HG03159 (cell line): ENCODE data around the gene PTPN3.
"Not testable (repeated sequence)": the region's sequence is repeated elsewhere in the genome, so short reads cannot be mapped to it uniquely, and the experiment has no call there.

Experiments
- ATAC-seq: cut with Tn5 transposase; IDR thresholded peaks from one replicate; pipeline ENCODE4 v1.9.1; 2021; ENCODE audit warnings: mild to moderate bottlenecking, moderate library complexity; ENCODE audit not compliant: unreplicated experiment

Gene PTPN3

GRCh38 chr9:109354190-109354589, 143.9 kb downstream of the PTPN3 start:
- ATAC-seq: no peak

- no peak for ATAC-seq
These were observed 147.1 kb downstream of the PTPN3 start for GRCh38 chr9:109351032-109351431.

GRCh38 chr9:109349421-109349846, 148.7 kb downstream of the PTPN3 start:
- no peak for ATAC-seq

- no peak for ATAC-seq
These were observed 151.2 kb downstream of the PTPN3 start for GRCh38 chr9:109346904-109347303.

GRCh38 chr9:109344866-109345265, 153.2 kb downstream of the PTPN3 start:
- ATAC-seq: no peak

- ATAC-seq: no peak
These were observed 155.2 kb downstream of the PTPN3 start for GRCh38 chr9:109342878-109343277.

GRCh38 chr9:109341561-109341960, 156.5 kb downstream of the PTPN3 start:
- no peak for ATAC-seq

GRCh38 chr9:109340979-109341378, 157.1 kb downstream of the PTPN3 start:
- ATAC-seq: not testable (repeated sequence)

- ATAC-seq: no peak
These were observed 161.7 kb downstream of the PTPN3 start for GRCh38 chr9:109336409-109336808.

GRCh38 chr9:109335929-109336328, 162.2 kb downstream of the PTPN3 start:
- no peak for ATAC-seq

GRCh38 chr9:109335121-109335520, 163.0 kb downstream of the PTPN3 start:
- ATAC-seq: no peak

- ATAC-seq: no peak
These were observed 166.8 kb downstream of the PTPN3 start for GRCh38 chr9:109331353-109331752.

GRCh38 chr9:109329638-109330258, 168.4 kb downstream of the PTPN3 start:
- ATAC-seq: no peak

GRCh38 chr9:109328978-109329637, 169.0 kb downstream of the PTPN3 start:
- no peak for ATAC-seq
